ENCODE results near the gene SCAF1.

DNA sequence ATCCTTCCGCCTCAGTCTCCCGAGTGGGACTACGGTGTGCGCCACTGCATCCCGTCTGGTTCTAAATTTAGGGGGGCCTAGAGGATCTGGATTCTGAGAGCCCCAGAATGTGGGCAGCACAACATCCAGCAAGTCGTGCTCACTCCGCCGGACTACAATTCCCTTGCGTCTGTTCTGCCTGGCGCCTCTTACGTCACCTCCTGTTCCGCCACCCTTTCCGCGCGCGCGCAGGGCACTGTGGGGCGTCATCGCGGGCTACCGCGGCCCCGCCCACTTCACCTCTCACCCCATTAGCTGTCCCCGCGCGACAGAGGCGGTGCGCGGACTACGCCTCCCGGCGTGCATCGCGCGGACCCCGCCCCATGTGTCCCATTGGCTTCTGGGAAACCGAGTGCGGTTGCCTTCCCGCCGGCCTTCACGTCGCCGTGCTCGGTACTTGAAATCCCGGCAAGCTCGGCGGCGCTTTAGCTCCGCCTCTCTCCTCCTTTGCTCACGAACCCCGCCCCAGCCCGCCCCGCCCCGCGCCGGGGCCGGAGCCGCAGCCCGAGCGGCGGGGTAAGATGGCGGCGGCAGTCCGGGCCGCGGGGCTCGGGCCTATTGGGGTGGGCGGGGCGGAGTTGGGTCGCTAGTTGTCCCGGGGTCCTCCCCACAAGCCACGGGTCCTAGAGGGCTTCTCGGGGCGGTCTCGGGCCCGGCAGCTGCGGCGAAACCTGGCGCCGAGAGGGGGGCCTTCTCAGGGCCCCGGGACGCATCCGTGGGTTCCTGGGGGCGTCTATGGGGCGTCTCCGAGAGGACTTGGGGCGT lies at the start of gene SCAF1:
- TF ChIP-seq, protein P1, sequence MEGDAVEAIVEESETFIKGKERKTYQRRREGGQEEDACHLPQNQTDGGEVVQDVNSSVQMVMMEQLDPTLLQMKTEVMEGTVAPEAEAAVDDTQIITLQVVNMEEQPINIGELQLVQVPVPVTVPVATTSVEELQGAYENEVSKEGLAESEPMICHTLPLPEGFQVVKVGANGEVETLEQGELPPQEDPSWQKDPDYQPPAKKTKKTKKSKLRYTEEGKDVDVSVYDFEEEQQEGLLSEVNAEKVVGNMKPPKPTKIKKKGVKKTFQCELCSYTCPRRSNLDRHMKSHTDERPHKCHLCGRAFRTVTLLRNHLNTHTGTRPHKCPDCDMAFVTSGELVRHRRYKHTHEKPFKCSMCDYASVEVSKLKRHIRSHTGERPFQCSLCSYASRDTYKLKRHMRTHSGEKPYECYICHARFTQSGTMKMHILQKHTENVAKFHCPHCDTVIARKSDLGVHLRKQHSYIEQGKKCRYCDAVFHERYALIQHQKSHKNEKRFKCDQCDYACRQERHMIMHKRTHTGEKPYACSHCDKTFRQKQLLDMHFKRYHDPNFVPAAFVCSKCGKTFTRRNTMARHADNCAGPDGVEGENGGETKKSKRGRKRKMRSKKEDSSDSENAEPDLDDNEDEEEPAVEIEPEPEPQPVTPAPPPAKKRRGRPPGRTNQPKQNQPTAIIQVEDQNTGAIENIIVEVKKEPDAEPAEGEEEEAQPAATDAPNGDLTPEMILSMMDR (IDR thresholded peaks at IDR 0.05; ENCODE audit: insufficient read depth, low read length) = no peak
- TF ChIP-seq, protein P2, sequence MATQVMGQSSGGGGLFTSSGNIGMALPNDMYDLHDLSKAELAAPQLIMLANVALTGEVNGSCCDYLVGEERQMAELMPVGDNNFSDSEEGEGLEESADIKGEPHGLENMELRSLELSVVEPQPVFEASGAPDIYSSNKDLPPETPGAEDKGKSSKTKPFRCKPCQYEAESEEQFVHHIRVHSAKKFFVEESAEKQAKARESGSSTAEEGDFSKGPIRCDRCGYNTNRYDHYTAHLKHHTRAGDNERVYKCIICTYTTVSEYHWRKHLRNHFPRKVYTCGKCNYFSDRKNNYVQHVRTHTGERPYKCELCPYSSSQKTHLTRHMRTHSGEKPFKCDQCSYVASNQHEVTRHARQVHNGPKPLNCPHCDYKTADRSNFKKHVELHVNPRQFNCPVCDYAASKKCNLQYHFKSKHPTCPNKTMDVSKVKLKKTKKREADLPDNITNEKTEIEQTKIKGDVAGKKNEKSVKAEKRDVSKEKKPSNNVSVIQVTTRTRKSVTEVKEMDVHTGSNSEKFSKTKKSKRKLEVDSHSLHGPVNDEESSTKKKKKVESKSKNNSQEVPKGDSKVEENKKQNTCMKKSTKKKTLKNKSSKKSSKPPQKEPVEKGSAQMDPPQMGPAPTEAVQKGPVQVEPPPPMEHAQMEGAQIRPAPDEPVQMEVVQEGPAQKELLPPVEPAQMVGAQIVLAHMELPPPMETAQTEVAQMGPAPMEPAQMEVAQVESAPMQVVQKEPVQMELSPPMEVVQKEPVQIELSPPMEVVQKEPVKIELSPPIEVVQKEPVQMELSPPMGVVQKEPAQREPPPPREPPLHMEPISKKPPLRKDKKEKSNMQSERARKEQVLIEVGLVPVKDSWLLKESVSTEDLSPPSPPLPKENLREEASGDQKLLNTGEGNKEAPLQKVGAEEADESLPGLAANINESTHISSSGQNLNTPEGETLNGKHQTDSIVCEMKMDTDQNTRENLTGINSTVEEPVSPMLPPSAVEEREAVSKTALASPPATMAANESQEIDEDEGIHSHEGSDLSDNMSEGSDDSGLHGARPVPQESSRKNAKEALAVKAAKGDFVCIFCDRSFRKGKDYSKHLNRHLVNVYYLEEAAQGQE (IDR thresholded peaks at IDR 0.05; ENCODE audit: insufficient replicate concordance, low read depth) = no peak
- TF ChIP-seq SPI1 (IDR thresholded peaks at IDR 0.05; ENCODE audit: borderline replicate concordance, low read depth) = no peak
